Stimulated activated CD4-positive, alpha-beta T cell treated with anti-CD3 and anti-CD28 coated beads, Interleukin-4, amount 100 ng/mL, for 4 hours (primary cell): Measurements from ENCODE around the gene PLAC9.
"Not testable (repeated sequence)": the region's sequence is repeated elsewhere in the genome, so short reads cannot be mapped to it uniquely, and the experiment has no call there.

Source experiments
- DNase-seq, 2 experiments: peaks; one replicate each; pipeline ENCODE4 v3.0.0-alpha.2; 2020

The PLAC9 gene

GRCh38 chr10:80140251-80140650, 7.7 kb downstream of the PLAC9 start:
- DNase-seq = no peak

- DNase-seq = no peak
Observed at GRCh38 chr10:80141696-80142460, 9.3 kb downstream of the PLAC9 start.

- peak in 1 of 2 experiments; percentile 8 for DNase-seq
Observed at GRCh38 chr10:80144067-80144695, 11.7 kb downstream of the PLAC9 start.

GRCh38 chr10:80144696-80145131, 12.2 kb downstream of the PLAC9 start:
- peak in 1 of 2 experiments; percentile 15 for DNase-seq

- DNase-seq = not testable (repeated sequence)
Observed at GRCh38 chr10:80145406-80146308, 13.1 kb downstream of the PLAC9 start.

GRCh38 chr10:80146918-80147317, 14.4 kb downstream of the PLAC9 start:
- DNase-seq = no peak

GRCh38 chr10:80148166-80148805, 15.8 kb downstream of the PLAC9 start:
- DNase-seq = no peak

GRCh38 chr10:80149123-80149522, 16.6 kb downstream of the PLAC9 start:
- no peak for DNase-seq

- no peak for DNase-seq
Observed at GRCh38 chr10:80150172-80150571, 17.6 kb downstream of the PLAC9 start.

GRCh38 chr10:80152820-80153219, 20.3 kb downstream of the PLAC9 start:
- DNase-seq = no peak

GRCh38 chr10:80153460-80153859, 20.9 kb downstream of the PLAC9 start:
- DNase-seq = no peak

- DNase-seq = no peak
Observed at GRCh38 chr10:80154626-80154977, 22.1 kb downstream of the PLAC9 start.

GRCh38 chr10:80154978-80155695, 22.6 kb downstream of the PLAC9 start:
- DNase-seq = no peak

- DNase-seq = no peak
Observed at GRCh38 chr10:80155696-80156215, 23.2 kb downstream of the PLAC9 start.

GRCh38 chr10:80156216-80156615, 23.7 kb downstream of the PLAC9 start:
- DNase-seq = no peak

- no peak for DNase-seq
Observed at GRCh38 chr10:80157561-80157960, 25.0 kb downstream of the PLAC9 start.

- DNase-seq = no peak
Observed at GRCh38 chr10:80158126-80158525, 25.6 kb downstream of the PLAC9 start.

- no peak for DNase-seq
Observed at GRCh38 chr10:80158598-80159127, 26.1 kb downstream of the PLAC9 start.

- DNase-seq = no peak
Observed at GRCh38 chr10:80159166-80159873, 26.8 kb downstream of the PLAC9 start.

GRCh38 chr10:80160361-80161320, 28.1 kb downstream of the PLAC9 start:
- no peak for DNase-seq
